OCI-LY1 (cell line): ENCODE data around the gene FNIP2.

Source experiments
- H2AFZ ChIP-seq: fragments of 200-600 bp; sonication (generic), shearing (Covaris generic); 2 replicates; pipeline ENCODE4 v1.6.0; 2014; ENCODE audit warnings: antibody characterized with exemption, mild to moderate bottlenecking, low read length
- H3F3A ChIP-seq: fragments of 200-600 bp; sonication (generic), shearing (Covaris generic); 2 replicates; pipeline ENCODE4 v1.6.0; 2014; ENCODE audit warnings: mild to moderate bottlenecking, antibody characterized with exemption, low read length, moderate library complexity; ENCODE audit not compliant: insufficient read depth
- H3K27ac ChIP-seq: fragments of 200-600 bp; sonication (generic); 2 replicates; pipeline ENCODE4 v1.5.1; 2014; ENCODE audit warnings: low read length, mixed run types, mild to moderate bottlenecking, low read depth; ENCODE audit not compliant: poor library complexity, severe bottlenecking
- H3K27me3 ChIP-seq: fragments of 200-600 bp; sonication (generic); 2 replicates; pipeline ENCODE4 v1.6.0; 2014; ENCODE audit warnings: antibody characterized with exemption, mild to moderate bottlenecking, low read length, moderate library complexity; ENCODE audit not compliant: insufficient read depth
- H3K36me3 ChIP-seq: fragments of 200-600 bp; sonication (generic); 2 replicates; pipeline ENCODE4 v1.6.1; 2014; ENCODE audit warnings: mild to moderate bottlenecking, antibody characterized with exemption, low read length, moderate library complexity, mixed read lengths; ENCODE audit not compliant: insufficient read depth
- H3K4me1 ChIP-seq: fragments of 200-600 bp; sonication (generic); 2 replicates; pipeline ENCODE4 v1.5.1; 2014; ENCODE audit warnings: mild to moderate bottlenecking, low read length, moderate library complexity; ENCODE audit not compliant: insufficient read depth, severe bottlenecking
- H3K4me2 ChIP-seq: fragments of 200-600 bp; sonication (generic), shearing (Covaris generic); 2 replicates; pipeline ENCODE4 v1.6.1; 2014; ENCODE audit warnings: low read length
- H3K4me3 ChIP-seq: fragments of 200-600 bp; sonication (generic); 2 replicates; pipeline ENCODE4 v1.5.1; 2014; ENCODE audit warnings: low read length, low read depth, mild to moderate bottlenecking, mixed read lengths; ENCODE audit not compliant: poor library complexity, severe bottlenecking
- H3K79me2 ChIP-seq: fragments of 200-600 bp; shearing (Covaris generic); 2 replicates; pipeline ENCODE4 v1.6.1; 2016; ENCODE audit warnings: mixed run types, low read length, mixed read lengths; ENCODE audit not compliant: insufficient read depth
- H3K9ac ChIP-seq: fragments of 200-600 bp; sonication (generic), shearing (Covaris generic); 2 replicates; pipeline ENCODE4 v1.6.1; 2014; ENCODE audit warnings: mild to moderate bottlenecking, low read length, mixed read lengths
- H3K9me2 ChIP-seq: fragments of 200-600 bp; sonication (generic), shearing (Covaris generic); 2 replicates; pipeline ENCODE4 v1.6.1; 2014; ENCODE audit warnings: low read depth, mild to moderate bottlenecking, low read length, mixed read lengths
- H3K9me3 ChIP-seq: fragments of 200-600 bp; shearing (Covaris generic); 2 replicates; pipeline ENCODE4 v1.6.1; 2014; ENCODE audit warnings: low read length, mixed read lengths
- H4K20me1 ChIP-seq: fragments of 200-600 bp; sonication (generic), shearing (Covaris generic); 2 replicates; pipeline ENCODE4 v1.6.0; 2016; ENCODE audit warnings: mild to moderate bottlenecking, low read length; ENCODE audit not compliant: insufficient read depth
- EZH2 ChIP-seq: fragments of 200-600 bp; sonication (generic), shearing (Covaris generic); IDR thresholded peaks from 2 replicates; pipeline ENCODE4 v1.8.0; 2017; ENCODE audit warnings: borderline replicate concordance, mixed run types, mild to moderate bottlenecking, antibody characterized with exemption, low read length, moderate library complexity, mixed read lengths
- TF ChIP-seq, protein P1 (sequence below): fragments of 200-600 bp; sonication (generic), shearing (Covaris generic); IDR thresholded peaks from 2 replicates; pipeline ENCODE4 v1.5.1; 2017; ENCODE audit warnings: mild to moderate bottlenecking, antibody characterized with exemption, low read length, moderate library complexity, mixed read lengths

The FNIP2 gene

DNA sequence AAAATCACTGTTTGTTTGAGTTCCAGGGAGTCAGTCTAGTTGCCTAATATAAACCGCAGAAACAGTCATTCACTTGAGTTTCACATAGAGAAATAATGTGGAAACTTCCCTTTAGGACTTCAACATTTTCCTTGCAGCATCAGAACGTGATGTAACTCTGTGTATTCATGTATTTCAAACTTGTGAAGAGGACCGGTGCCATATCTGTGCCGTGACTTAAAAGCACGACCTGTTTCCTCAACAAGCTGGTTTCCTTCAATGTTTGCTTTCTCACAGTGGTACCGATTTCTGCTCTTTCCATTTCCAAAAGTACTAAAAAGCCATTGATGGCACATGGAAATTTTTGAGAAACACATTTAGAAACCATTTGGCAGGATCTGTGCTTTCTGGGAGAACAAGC, 167.4 kb downstream of the FNIP2 start:
- H3K79me2 ChIP-seq: no peaks in the 10 kb centered on the region
- no peak overlapping the region for H2AFZ ChIP-seq
- H3K36me3 ChIP-seq: no peaks in the 10 kb centered on the region
- H3K9ac ChIP-seq: no peak overlapping the region
- H3K4me1 ChIP-seq: no peaks in the 10 kb centered on the region
- H3K9me2 ChIP-seq: no peaks in the 10 kb centered on the region
- H4K20me1 ChIP-seq: no peaks in the 10 kb centered on the region
- no peak overlapping the region for H3K4me3 ChIP-seq
- no peak overlapping the region for H3K27ac ChIP-seq
- H3F3A ChIP-seq: no peaks in the 10 kb centered on the region
- no peak overlapping the region for H3K4me2 ChIP-seq
- H3K9me3 ChIP-seq: no peaks in the 10 kb centered on the region
- TF ChIP-seq, protein P1, sequence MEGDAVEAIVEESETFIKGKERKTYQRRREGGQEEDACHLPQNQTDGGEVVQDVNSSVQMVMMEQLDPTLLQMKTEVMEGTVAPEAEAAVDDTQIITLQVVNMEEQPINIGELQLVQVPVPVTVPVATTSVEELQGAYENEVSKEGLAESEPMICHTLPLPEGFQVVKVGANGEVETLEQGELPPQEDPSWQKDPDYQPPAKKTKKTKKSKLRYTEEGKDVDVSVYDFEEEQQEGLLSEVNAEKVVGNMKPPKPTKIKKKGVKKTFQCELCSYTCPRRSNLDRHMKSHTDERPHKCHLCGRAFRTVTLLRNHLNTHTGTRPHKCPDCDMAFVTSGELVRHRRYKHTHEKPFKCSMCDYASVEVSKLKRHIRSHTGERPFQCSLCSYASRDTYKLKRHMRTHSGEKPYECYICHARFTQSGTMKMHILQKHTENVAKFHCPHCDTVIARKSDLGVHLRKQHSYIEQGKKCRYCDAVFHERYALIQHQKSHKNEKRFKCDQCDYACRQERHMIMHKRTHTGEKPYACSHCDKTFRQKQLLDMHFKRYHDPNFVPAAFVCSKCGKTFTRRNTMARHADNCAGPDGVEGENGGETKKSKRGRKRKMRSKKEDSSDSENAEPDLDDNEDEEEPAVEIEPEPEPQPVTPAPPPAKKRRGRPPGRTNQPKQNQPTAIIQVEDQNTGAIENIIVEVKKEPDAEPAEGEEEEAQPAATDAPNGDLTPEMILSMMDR: no peak
- no peak for TF ChIP-seq EZH2
- H3K27me3 ChIP-seq: peaks cover 4% of the 10 kb centered on the region; the same call in 1 of the 2 replicates

DNA sequence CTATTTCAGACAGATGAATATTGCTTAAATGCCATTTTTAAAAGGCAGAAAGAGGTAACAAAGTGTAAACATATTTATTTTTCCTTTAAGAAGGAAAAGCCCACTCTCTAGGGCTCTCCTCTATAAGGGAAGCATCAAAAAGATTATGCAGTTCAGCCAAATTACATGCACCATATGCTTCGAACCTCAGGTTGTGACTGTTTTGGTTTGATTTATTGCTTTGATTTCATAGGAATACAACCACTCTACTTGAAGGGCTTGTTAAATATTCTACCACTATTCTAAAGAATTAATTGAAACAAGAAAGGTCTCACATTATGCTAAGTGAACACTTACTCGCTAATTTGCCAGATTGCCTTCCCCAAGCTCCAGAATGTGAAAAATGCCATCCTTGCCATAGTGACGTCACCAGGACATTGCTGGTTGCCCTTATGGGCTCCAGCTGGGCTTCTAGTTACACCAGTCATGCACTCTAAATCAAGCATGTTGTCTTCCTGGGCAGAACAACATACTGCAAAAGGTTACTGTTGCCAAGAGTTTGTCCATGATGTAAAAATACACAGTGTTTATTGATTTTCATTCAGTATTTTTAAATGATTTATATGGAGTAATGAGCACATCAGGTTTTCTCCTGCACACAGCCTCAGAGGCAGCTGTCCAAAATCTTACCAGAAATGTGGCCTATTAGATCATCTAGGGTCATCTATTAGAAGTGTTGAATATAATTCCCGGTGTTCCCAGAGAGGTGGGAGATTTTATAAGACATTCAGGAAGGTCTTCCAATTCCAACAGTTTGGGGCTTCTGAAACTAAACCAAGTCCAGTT, 169.6 kb downstream of the FNIP2 start:
- Histone ChIP-seq H4K20me1 (no peaks in the 10 kb centered on the region), H2AFZ (no peak overlapping the region), H3K9me2 (no peaks in the 10 kb centered on the region), H3K9ac (no peak overlapping the region), H3K79me2 (no peaks in the 10 kb centered on the region), H3K4me1 (no peaks in the 10 kb centered on the region), H3K4me2 (no peak overlapping the region), H3K4me3 (no peak overlapping the region), H3K27me3 (peaks cover 4% of the 10 kb centered on the region; the same call in 1 of the 2 replicates), H3K27ac (no peak overlapping the region), H3K36me3 (no peaks in the 10 kb centered on the region), H3K9me3 (no peaks in the 10 kb centered on the region), H3F3A (no peaks in the 10 kb centered on the region)
- no peak for TF ChIP-seq EZH2
- TF ChIP-seq, protein P1: no peak

DNA sequence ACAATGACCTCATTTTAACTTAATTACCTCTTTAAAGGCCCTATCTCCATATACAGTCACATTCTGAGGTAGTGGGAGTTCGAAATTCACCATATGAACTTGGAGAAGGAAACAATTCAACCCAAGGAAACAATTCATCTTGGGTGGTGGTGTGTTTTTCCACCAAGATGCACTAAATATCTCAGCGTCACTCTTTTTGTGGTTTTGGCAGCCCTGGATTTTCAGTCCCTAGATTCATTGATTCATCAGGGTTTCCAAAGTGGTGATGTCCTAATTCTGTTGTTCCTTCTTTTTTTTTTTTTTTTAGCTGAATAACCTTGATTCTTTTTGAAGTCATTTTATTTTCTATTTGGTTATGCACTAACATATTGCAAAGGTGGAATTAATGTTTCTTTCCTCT, 171.4 kb downstream of the FNIP2 start:
- Histone ChIP-seq H3K27me3 (peaks cover 4% of the 10 kb centered on the region; the same call in 1 of the 2 replicates), H2AFZ (no peak overlapping the region), H3K9me2 (no peaks in the 10 kb centered on the region), H3K4me3 (no peak overlapping the region), H3K36me3 (no peaks in the 10 kb centered on the region), H3K9me3 (no peaks in the 10 kb centered on the region), H3F3A (no peaks in the 10 kb centered on the region), H3K27ac (no peak overlapping the region), H3K4me1 (no peaks in the 10 kb centered on the region), H3K9ac (no peak overlapping the region), H3K4me2 (no peak overlapping the region), H3K79me2 (no peaks in the 10 kb centered on the region), H4K20me1 (no peaks in the 10 kb centered on the region)
- TF ChIP-seq, protein P1: no peak
- no peak for TF ChIP-seq EZH2
